ENCODE results near the gene OSBPL8.

GRCh38 chr12:76375470-76375869 lies 184.1 kb downstream of the OSBPL8 start:
- no peak for TF ChIP-seq CTCF (IDR thresholded peaks at IDR 0.05)
- no peak for TF ChIP-seq POLR2A (IDR thresholded peaks at IDR 0.05)

Data from breast epithelium (tissue), 3 donors.